Epithelial cell of proximal tubule (primary cell): ENCODE measurements around the gene MTRF1L. TPM values are rescaled to one million over a fixed set of nuclear protein-coding genes. Genes with fewer than 3 reads are reported as not detected.

Experiments used
- DNase-seq: peaks from one replicate; pipeline ENCODE4 v3.0.0-alpha.2; 2011; ENCODE audit warnings: low read depth
- H3K4me3 ChIP-seq: 2 replicates; pipeline ENCODE4 v1.5.1; 2011; ENCODE audit warnings: low read depth, mild to moderate bottlenecking, low read length
- CTCF ChIP-seq: conservative IDR thresholded peaks from 2 replicates; pipeline ENCODE4 v1.5.1; 2012; ENCODE audit warnings: low read depth, mild to moderate bottlenecking, low read length
- total RNA-seq: library from RNA; depleted of rRNA; stranded (reverse); fragments of >200 nt; gene quantifications from 2 replicates; pipeline ENCODE4 v1.2.3, GENCODE V29; 2015

Gene MTRF1L
- total RNA-seq, 1 donor from 2014 or later = 18.4 TPM

DNA sequence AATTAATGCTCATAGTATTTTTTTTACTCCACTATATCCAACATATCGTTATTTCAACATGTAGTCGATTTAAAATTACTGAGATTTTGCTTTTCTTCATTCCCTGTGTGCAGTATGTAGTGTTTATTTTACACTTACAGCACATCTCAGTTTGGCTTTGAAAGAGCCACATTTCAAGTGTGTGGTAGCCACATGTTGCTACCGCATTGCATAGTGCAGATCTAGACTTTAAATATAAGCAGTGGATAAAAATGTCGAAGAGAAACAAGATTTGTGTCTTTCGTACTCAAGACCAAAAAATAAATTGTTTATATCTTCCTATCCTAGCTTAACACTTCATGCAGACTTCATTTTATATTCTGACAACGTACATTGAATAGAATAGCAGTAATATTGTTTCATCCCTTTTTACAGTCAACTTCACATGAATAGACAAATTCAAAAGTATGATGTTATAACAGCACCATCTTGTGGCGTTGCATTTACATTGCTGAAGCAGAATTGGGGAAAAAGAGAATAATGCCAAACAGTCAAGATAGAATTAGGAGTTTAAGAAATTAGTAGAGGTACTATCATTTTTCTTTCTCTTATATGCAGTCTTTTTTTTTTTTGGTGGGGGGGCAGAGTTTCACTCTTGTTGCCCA, 49.5 kb downstream of the MTRF1L start:
- no peak for DNase-seq
- H3K4me3 ChIP-seq = no peak overlapping the region
- peak; percentile 66 for TF ChIP-seq CTCF

DNA sequence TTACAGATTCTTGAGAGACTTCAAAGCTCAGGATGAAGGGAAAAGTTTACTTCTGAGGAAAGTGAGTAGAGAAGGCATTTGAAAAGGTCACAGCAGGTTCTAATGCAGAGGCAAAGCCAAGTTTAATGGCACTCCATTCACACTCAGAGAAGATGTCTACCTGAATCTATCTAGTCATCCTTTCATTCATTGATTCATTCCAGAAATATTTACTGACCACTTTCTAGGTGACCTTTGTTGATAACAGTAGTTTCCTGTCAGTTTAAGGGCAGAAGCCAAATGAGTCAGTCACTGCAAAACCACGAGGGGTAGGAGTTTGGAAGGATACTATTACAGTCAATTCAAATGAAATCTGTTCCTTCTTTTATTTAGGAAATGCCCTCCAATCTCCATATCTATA, 50.5 kb downstream of the MTRF1L start:
- DNase-seq = no peak
- H3K4me3 ChIP-seq = no peak overlapping the region
- no peak for TF ChIP-seq CTCF

DNA sequence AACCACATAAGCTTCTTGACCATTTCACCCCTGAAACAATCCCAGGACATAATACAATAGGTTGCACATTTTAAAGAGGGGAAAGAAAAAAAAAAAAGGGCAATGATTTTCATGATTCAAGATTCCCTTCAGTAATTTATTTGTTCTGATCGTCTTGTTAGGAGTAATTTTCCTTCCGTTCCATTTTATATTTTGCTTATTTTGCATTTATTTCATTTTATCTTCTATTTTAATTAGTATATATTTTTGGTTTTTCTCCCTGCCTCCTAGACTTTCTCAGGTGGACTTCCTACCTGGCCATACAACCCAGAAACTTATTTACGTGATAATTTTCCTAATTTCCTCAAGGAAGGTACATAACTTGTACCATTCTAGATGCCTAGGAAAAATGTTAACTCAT, 52.3 kb downstream of the MTRF1L start:
- DNase-seq = no peak
- no peak for TF ChIP-seq CTCF
- no peak overlapping the region for H3K4me3 ChIP-seq

DNA sequence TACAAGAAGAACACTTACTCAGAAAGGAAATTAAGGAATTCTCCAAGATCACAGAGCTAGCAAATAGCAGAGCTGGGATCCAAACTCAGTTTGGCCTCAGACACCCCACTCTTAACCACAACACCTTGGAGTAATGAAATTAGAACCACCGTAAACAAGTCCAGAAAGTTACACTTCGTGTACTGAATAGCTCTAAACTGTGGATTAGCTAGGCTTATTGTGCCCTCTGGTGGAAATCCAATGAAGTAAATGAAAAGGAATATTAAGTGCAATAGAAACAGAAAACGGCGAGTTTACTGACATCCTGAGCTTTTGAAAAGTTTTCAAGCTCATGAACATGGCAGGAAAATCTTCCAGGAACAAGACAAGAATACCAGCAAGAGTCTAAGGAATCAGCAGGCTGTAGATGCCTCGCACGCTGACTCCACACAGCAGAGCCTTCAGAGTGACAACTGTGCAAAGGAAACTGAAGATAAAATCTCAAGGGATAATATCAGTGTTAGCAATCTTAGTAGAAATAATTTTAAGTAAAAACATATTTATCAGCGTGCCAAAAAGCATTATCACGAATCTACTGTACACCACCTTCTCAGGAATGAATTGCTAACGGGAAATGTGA, 54.2 kb downstream of the MTRF1L start:
- peak; percentile 13 for DNase-seq

GRCh38 chr6:152946995-152947394, 55.5 kb downstream of the MTRF1L start:
- TF ChIP-seq CTCF = no peak
- no peak for DNase-seq
- no peak overlapping the region for H3K4me3 ChIP-seq

More for the DNA sequence above, 54.2 kb downstream of the MTRF1L start:
- H3K4me3 ChIP-seq = no peak overlapping the region
- peak; percentile 72 for TF ChIP-seq CTCF

DNA sequence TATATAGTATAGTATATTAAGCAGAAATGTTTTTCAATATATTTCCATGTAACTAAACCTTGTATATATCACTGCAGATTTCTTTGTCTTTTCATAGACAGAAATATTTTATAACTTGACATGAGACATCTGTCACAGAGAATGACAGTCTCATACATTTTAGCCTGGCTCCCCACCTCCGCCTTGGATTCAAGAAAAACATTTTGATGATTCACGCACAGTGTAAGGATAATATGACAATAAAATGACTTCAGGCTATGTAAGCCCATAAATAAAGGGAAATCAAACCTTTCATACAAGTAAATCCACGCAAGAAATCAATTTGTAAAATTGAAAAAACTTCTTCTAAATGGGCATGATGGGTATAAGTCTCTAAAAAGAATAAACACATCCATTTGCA, 56.0 kb downstream of the MTRF1L start:
- TF ChIP-seq CTCF = no peak
- no peak for DNase-seq
- no peak overlapping the region for H3K4me3 ChIP-seq
